ENCODE measurements around the gene APBB2.

GRCh38 chr4:40843696-40844095 lies 370.6 kb downstream of the APBB2 start:
- TF ChIP-seq CTCF (IDR thresholded peaks at IDR 0.05) (no peak), POLR2A (IDR thresholded peaks at IDR 0.05) (no peak)
